GM10248 (cell line): ENCODE results near the gene LMO7.

ENCODE experiments used
- CTCF ChIA-PET: fragments of 300-600 bp; sonication (Branson Sonifier 250); formaldehyde crosslinking; extraction: SDS; loops from one replicate; lab custom pipeline; 2021; ENCODE audit warnings: antibody characterized with exemption; lab: Yijun Ruan, JAX
- POLR2A ChIA-PET: fragments of 350-650 bp; sonication (Branson Sonifier 250); formaldehyde crosslinking; extraction: SDS; loops from one replicate; lab custom pipeline; 2020; ENCODE audit warnings: antibody characterized with exemption; lab: Yijun Ruan, JAX
- DNase-seq: peaks from one replicate; pipeline ENCODE4 v3.0.0; 2012; ENCODE audit errors: extremely low spot score
- TF ChIP-seq, protein P1 (sequence below): IDR thresholded peaks from 2 replicates; pipeline ENCODE4 v1.5.1; 2012; ENCODE audit warnings: mild to moderate bottlenecking, low read depth; ENCODE audit errors: extremely low read depth, missing control alignments, control extremely low read depth

LMO7 gene

DNA sequence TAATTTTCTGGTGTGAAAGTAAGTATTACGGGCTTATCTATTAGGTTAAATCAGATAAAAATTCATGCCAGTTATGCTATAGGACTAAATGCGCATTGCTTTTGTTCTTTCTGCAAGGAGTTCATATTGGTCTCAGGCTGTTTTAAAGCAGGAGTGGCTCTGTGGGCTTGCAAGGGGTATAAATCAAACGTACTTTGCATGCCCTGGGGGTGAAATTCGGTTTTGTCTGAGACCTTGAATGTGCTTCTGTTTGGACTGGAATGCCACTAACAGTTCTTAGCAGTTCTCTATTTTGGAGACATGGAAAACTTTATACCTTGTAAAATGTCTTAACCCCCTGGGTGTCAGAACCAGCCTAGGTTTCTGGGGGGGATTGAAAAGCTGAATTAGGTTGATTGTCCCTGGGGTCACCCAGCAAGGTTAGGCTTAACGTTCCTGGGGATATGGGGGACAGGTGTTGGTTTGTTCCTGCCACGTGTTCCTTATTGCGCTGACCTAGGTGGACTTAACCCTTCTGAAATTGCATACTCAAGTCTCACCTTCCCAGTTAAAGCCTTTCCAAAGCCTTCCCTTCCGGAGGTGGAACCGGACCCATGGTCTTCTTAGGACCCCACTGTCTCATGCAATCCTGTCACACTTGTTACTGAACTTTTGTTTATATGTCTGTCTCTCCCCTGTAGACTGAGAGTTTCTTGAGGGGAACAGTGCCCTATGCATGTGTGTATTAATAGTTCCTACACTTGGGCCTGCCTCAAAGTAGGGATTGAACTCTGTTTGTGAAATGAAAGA lies 182.2 kb downstream of the LMO7 start:
- POLR2A ChIA-PET = no interaction called here
- DNase-seq = no peak
- CTCF ChIA-PET = no interaction called here
- TF ChIP-seq, protein P1, sequence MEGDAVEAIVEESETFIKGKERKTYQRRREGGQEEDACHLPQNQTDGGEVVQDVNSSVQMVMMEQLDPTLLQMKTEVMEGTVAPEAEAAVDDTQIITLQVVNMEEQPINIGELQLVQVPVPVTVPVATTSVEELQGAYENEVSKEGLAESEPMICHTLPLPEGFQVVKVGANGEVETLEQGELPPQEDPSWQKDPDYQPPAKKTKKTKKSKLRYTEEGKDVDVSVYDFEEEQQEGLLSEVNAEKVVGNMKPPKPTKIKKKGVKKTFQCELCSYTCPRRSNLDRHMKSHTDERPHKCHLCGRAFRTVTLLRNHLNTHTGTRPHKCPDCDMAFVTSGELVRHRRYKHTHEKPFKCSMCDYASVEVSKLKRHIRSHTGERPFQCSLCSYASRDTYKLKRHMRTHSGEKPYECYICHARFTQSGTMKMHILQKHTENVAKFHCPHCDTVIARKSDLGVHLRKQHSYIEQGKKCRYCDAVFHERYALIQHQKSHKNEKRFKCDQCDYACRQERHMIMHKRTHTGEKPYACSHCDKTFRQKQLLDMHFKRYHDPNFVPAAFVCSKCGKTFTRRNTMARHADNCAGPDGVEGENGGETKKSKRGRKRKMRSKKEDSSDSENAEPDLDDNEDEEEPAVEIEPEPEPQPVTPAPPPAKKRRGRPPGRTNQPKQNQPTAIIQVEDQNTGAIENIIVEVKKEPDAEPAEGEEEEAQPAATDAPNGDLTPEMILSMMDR = no peak

DNA sequence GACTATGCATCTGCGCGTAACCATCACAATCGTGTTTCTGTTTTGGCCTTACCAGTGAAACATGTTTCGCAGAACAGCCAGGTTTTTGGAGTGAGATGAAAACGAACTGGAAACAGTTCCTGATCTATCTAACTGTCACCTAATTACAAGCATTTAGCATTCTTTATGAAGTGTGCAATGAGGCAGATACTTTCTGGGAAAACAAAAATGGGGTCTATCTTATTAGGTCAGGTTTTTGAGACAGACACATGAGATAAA lies 182.8 kb downstream of the LMO7 start:
- TF ChIP-seq, protein P1 = no peak
- no peak for DNase-seq
- POLR2A ChIA-PET = no interaction called here
- CTCF ChIA-PET = interaction anchor here (1.0 kb wide), 1 partner anchor 123 kb away, joined by 3 read pairs; no protein-coding TSS in a partner anchor

DNA sequence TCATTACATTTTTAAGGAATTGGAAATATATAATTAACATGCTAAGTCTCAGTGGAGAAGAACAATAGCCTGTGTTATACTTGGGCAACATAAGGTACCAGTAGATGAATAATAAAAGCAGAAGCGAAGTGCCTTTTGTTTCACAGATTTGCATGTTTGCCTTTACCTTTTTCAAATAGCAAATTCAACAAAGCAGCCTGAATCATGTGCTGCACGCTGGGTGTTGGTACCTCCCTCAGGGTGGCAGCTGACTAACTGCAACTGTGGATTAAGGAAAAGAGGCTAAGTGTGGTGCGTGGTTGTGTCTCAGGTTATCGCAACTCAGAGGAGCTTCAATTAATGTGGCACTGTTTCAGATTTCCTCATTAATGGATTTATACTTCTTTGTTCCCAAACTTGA lies 189.0 kb downstream of the LMO7 start:
- POLR2A ChIA-PET = no interaction called here
- TF ChIP-seq, protein P1 = no peak
- CTCF ChIA-PET = interaction anchor here (0.7 to 3.3 kb wide), 6 partner anchors 10 to 137 kb away, joined by 3 to 19 read pairs (median 4); no protein-coding TSS in a partner anchor
- DNase-seq = no peak

DNA sequence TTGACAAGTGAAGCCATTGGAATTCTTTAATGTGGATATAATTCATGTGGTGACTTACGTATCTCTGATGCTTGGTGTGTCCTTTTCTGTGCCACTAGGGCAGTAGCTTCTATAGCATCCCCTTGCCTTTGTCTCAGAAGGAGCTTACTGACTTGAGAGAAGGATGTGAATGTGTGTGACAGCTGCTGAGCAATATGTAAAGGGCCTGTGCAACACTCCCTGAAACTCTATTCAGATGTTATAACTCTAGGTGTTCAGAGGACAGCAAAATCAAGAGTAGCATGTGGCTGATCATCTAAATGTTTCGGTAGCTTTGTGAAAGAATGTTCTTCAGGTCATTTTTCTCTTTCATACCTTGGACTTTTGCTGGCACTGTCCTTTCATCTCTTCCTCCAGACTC lies 189.5 kb downstream of the LMO7 start:
- TF ChIP-seq, protein P1 = no peak
- no peak for DNase-seq
- CTCF ChIA-PET = interaction anchor here (0.7 to 3.3 kb wide), 6 partner anchors 10 to 138 kb away, joined by 3 to 19 read pairs (median 4); no protein-coding TSS in a partner anchor
- POLR2A ChIA-PET = no interaction called here

DNA sequence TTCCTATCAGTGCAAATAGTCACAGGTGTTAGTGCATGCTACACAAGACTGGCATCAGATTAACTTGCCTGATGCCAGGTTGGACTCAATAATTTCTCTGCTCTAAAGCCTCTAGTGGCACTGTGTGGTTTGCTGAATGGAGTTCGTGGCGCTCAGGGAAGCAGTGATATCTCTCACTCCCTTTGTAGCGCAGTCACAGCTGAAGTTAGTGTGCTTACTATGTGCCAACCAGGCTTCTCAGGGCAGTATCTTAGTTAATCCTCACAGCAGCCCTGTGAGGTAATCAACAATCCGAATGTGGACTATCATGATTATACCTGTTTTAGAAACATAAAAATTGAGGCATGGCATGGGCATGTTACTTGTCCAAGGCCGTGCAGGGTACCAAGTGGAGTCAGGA lies 190.3 kb downstream of the LMO7 start:
- CTCF ChIA-PET = interaction anchor here (1.0 to 3.3 kb wide), 4 partner anchors 9 to 131 kb away, joined by 3 to 19 read pairs (median 4); no protein-coding TSS in a partner anchor
- DNase-seq = no peak
- TF ChIP-seq, protein P1 = no peak
- POLR2A ChIA-PET = no interaction called here

DNA sequence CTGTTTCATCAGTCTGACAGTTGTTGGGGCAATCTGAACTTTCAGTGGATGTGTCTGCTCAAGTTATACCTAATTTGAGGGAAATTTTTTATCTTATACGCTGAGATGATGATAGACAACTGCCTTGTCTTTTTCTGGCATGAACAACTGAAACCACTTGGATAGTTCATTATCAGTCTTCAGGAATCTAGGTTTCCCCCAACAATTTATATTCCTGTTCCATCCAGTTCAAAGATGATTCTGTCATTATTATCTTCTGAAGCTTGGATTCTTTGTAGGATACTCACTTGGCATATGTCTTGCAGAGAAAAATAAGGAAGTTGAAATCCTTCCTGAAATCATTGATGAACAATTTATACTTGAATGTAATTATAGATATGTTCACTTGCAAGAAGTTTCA lies 193.7 kb downstream of the LMO7 start:
- TF ChIP-seq, protein P1 = no peak
- no peak for DNase-seq
- ChIA-PET POLR2A (no interaction called here), CTCF (no interaction called here)

DNA sequence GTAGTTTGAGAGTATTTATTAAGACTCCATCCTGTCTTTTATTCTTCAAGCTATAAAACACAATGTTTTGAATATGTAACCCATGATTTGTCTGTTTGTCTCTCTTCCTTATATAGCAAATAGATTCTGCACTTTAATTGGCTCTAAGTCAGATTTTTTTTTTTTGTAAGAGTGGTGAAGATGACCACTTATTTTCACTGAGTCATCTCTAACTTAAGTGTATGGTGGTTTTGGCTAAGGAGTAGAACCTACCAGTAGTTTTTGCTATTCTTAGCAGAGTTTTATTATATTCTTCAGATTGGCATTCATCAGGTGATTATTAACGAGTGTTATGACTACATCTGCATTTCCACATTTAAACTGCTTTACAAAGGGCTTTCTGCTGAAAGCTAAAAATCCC lies 194.7 kb downstream of the LMO7 start:
- no peak for DNase-seq
- CTCF ChIA-PET = interaction anchor here (2.4 kb wide), 1 partner anchor 11 kb away, joined by 14 read pairs; no protein-coding TSS in a partner anchor
- POLR2A ChIA-PET = no interaction called here
- TF ChIP-seq, protein P1 = no peak
